ENCODE results near the gene DISP3.

- TF ChIP-seq GATA2 (IDR thresholded peaks at IDR 0.05; ENCODE audit: low read depth, low read length), result no peak
- TF ChIP-seq GATA3 (IDR thresholded peaks at IDR 0.05; ENCODE audit: low read depth, low read length), result no peak
These were observed 80.1 kb downstream of the DISP3 start for GRCh38 chr1:11558871-11559590.

Data from SH-SY5Y (cell line).